Transverse colon (tissue), 3 donors: Measurements from ENCODE around the gene LRRTM3.

ENCODE experiments used
- POLR2A ChIP-seq: fragments of 450-650 bp; IDR thresholded peaks from one replicate; pipeline ENCODE4 v1.6.1; 2016; ENCODE audit warnings: antibody characterized with exemption, mild to moderate bottlenecking, moderate library complexity
- TF ChIP-seq, protein P1 (sequence below), 5 experiments: fragments of 200-600 bp in 3 of 5; fragments of 450-650 bp in 2 of 5; sonication (generic) in 3 of 5; IDR thresholded peaks; 1 replicate in 2 of 5; 2 replicates in 3 of 5; pipeline ENCODE4 v1.5.1; 2016 to 2017; ENCODE audit warnings: antibody characterized with exemption in 5 of 5, inconsistent platforms in 3 of 5, mild to moderate bottlenecking in 2 of 5, moderate library complexity in 1 of 5

DNA sequence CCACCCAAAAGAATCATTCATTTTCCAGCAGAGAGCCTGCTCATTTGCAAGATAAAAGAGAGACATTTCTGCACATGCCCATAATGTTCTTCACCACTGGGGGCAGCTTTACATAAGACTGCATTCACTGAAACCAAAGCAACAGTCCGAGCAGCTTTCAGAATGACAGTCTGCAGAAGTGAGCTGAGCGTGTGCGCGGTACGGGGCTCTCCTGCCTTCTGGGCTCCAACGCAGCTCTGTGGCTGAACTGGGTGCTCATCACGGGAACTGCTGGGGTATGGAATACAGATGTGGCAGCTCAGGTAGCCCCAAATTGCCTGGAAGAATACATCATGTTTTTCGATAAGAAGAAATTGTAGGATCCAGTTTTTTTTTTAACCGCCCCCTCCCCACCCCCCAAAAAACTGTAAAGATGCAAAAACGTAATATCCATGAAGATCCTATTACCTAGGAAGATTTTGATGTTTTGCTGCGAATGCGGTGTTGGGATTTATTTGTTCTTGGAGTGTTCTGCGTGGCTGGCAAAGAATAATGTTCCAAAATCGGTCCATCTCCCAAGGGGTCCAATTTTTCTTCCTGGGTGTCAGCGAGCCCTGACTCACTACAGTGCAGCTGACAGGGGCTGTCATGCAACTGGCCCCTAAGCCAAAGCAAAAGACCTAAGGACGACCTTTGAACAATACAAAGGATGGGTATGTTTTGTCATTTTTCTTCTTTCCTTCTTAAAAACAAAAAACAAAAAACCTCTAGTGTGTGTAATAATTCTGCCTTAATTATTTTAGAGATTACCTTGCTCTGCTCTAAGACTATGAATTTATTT, at the start of gene LRRTM3:
- TF ChIP-seq, protein P1, sequence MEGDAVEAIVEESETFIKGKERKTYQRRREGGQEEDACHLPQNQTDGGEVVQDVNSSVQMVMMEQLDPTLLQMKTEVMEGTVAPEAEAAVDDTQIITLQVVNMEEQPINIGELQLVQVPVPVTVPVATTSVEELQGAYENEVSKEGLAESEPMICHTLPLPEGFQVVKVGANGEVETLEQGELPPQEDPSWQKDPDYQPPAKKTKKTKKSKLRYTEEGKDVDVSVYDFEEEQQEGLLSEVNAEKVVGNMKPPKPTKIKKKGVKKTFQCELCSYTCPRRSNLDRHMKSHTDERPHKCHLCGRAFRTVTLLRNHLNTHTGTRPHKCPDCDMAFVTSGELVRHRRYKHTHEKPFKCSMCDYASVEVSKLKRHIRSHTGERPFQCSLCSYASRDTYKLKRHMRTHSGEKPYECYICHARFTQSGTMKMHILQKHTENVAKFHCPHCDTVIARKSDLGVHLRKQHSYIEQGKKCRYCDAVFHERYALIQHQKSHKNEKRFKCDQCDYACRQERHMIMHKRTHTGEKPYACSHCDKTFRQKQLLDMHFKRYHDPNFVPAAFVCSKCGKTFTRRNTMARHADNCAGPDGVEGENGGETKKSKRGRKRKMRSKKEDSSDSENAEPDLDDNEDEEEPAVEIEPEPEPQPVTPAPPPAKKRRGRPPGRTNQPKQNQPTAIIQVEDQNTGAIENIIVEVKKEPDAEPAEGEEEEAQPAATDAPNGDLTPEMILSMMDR (IDR thresholded peaks at IDR 0.05): peak; percentile 54 to 71 (median 60)
- TF ChIP-seq POLR2A: no peak
